Hippocampal formation (tissue), 2 donors: Measurements from ENCODE around the gene KATNB1.

ENCODE experiments used
- DNase-seq, 2 donors: peaks; one replicate each; lab custom pipeline; 2025; lab: John Stamatoyannopoulos, UW

KATNB1 gene

DNA sequence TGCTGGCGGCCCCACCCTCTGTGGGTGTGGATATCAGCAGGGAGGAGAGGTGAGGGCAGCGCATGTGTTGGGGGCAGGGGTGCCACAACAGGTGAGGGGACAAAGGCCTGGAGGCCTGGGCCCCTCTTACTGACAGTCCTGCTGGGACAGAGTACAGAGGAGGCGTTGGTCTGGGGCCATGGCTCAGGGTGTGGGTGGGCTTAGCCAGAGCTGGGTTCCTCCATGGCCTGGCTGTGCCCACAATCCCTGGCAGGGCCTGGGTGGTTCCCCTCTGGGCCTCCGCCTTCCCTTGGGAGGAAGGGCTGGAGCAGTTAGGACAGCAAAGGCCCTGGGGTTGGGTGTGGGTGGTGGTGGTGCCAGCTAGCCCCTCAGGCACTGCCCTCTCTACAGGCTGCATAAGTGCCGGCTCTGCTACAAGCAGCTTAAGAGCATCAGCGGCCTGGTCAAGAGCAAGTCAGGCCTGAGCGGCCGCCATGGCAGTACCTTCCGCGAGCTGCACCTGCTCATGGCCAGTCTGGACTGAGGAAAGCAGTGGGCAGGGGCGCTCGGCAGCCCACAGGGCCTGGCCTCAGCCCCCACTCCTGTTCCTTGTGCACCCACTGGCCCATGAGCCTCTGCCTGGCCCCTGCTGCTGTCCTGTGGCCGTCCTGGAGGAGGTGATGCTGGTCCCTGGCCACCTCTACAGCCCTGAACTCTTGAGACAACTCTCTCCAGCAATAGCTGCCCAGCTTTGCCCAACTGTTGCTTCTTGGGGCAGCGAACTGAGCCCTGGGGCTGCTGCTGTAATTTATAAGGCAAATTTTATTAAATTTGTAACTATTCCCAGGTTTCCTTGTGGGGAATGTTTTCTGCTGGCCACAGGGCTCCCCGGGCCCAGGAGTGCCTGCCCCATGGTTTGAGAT is 21.1 kb downstream of the KATNB1 start:
- DNase-seq = no peak

DNA sequence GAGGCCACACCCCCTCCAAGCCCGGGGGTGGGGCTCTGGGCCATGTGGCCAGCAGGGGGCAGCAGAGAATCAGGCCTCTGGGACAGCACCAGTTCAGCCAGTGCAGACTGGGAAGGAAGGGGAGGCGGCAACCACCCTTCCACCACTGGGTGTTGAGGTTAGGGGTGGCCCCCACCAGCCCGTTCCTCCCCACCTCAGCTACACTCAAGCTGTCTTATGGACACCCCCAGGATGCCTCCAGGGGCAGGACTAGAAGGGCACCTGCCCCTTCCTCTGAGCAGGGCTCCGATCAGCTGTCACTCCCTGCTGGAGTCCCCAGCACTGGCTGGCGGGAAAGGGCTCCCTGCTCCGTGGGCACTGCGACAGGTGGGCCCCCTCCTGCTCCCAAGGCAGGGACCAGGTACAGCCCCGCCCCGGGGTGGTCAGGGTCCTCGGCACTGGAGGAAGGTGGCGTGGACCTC is 21.8 kb downstream of the KATNB1 start:
- peak; percentile 21 to 88 for DNase-seq

DNA sequence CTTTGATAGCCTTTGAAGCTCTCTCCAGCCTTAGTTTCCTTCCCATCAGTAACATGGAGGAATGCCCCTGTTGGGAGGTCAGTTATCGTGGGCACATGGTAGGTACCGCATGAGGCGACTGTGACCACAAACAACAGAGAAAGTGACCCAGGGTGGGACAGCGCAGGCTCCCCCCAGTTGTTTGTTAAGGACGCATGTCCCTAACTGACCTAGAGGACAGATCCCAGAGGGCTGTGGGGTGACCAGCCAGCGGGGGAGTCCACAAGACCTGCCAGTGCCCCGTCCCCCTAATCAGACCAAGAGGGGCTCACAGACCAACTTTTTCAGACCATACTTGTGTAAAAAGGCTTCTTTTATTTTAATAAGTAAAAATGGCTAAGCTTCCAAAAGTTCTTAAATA is 22.3 kb downstream of the KATNB1 start:
- no peak for DNase-seq

DNA sequence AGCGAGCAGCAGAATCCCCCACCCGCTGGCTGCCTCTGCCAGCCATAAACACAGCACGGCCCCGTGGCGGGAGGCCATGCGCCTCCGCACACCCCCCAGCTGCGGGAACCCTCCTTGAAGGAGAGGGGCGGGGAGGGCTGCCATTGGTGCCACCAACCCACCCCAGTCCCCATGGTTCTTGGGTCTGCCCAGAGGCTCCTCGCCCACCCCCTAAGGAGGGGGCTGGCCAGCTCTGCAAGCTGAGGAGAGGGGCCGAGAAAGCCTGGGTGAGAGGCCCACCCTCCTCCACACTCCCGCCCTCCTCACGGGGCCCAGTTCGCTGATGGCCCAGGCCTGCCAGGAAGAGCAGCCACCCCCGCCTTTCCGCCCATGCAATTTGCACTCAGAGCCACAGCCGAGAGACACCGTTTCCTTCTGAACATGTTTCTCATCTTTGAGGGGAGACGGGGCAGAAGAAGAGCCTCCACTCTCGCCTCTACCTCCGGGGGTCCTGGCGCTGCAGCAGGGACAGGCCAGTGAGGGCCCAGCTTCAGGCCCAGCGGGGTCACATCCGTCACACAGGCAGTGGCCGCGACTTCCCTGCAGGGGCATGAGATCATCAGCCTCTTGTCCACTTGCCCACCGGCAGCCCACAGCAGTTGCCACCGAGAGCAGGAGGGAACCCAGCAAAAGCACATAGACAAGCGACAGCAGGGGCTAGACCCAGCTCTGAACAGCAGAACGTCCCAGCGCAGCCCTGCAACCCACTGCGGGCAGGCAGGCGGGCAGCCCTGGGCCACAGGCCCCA is 23.0 kb downstream of the KATNB1 start:
- DNase-seq = no peak

- no peak for DNase-seq
Observed at GRCh38 chr16:57759131-57759530, 23.6 kb downstream of the KATNB1 start.

- DNase-seq = no peak
Observed at GRCh38 chr16:57759541-57760356, 24.2 kb downstream of the KATNB1 start.

- DNase-seq = no peak
Observed at GRCh38 chr16:57760357-57761160, 25.0 kb downstream of the KATNB1 start.

- no peak for DNase-seq
Observed at GRCh38 chr16:57761301-57761700, 25.7 kb downstream of the KATNB1 start.

DNA sequence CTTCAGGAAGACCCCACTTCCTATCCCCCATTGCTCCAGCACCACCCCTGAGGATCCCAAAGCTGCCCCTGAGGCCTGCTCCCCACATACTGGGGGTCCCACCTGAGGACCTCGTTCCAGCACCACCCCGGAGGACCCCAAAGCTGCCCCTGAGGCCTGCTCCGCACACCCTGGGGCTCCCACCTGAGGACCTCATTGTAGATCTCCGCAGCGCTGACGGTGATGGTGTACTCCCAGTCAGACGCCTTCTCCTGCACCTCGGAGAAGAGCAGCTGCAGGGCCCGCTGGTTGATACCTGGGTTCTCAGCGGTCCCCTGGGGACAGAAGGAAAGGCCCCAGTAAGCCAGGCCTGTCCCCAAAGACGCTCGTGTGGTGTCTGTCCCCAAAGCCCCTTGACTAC is 26.4 kb downstream of the KATNB1 start:
- DNase-seq = no peak

GRCh38 chr16:57762365-57763040 is 26.9 kb downstream of the KATNB1 start:
- DNase-seq = no peak

GRCh38 chr16:57763285-57764005 is 27.9 kb downstream of the KATNB1 start:
- DNase-seq = no peak

DNA sequence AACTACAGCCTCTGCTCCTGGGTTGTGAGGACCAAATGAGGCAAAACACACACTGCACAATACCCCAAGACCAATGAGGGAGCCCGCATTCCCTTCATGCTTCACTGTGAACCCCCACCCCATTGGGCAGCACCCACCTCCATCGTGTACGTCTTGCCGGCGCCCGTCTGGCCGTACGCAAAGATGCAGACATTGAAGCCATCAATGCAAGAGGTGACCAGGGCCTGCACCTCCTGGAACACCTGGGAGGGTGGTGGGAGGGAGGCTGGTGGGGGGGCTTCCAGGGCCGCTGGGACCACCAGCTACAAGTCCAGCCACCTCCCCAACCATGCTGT is 28.4 kb downstream of the KATNB1 start:
- no peak for DNase-seq

DNA sequence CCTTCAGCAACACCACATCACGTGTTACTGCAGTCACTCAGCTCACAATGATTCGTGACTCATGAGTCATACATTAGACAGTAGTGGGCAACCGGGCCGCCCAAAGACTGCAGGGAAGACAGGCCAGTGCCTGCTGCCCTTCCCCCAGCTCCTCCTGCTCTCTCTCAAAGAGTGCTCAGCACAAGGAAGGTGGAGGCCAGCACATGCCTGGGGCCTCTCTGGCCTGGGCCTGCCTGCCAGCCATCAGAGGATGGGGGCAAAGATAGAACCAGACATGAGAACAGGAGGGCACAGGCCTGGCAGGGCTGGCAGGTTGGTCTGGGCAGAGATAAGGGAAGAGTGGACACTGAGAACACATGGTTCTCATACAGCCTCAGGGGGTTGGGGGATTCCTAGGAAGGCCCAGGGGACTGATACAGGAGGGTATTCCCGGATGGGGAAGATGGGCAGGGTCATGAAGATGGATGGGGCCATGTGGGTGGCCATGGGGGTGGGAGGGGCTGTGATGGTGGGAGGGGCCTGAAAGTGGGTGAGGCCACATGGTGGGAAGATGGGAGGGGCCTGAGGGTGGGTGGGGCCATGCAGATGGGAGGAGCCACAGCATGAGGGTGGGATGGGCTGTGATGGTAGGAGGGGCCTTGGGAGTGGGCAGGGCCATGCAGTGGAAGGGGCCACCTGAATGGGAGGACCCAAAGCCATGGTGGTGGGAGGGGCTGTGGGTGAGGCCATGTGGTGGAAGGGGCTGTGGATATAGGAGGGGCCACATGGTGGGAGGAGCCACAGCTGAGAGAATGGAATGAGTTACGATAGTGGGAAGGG is 29.0 kb downstream of the KATNB1 start:
- no peak for DNase-seq

GRCh38 chr16:57765160-57765728 is 29.7 kb downstream of the KATNB1 start:
- DNase-seq = no peak

DNA sequence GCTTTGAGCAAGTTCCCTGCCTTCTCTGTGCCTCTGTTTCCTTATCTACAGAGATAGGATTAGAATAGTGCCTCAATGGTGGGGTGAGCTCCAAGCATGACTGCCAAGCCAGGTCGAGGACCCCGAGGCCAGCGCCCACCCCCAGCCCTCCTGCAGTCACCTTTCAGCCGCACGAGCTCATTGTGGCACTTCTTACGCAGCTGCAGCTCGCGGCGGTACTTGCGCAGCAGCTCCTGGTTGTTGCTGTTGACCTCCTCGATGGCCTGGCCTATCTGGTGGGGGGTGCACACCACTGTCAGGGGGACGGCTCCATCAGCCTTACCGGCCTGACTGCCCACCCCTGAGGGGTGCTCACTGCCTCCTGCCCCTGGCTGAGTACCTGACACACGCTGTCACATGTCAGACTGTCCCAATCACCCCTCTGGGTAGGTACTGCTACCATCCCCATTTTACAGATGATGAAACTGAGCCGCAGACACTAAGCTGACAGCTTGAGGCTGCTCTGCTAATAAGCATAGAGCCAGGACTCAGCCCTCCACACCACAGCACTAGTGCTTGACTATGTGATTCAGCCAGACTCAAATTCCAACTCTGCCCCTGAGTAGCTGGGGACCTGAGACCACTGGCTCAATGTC is 31.3 kb downstream of the KATNB1 start:
- DNase-seq = no peak

- DNase-seq = no peak
Observed at GRCh38 chr16:57769541-57770145, 34.1 kb downstream of the KATNB1 start.

GRCh38 chr16:57770361-57770760 is 34.8 kb downstream of the KATNB1 start:
- no peak for DNase-seq
